Measurements from ENCODE around the gene FAM221B.

- TF ChIP-seq CTCF (IDR thresholded peaks at IDR 0.05) (no peak), POLR2A (IDR thresholded peaks at IDR 0.05) (no peak), EP300 (IDR thresholded peaks at IDR 0.05) (no peak)
Measured at GRCh38 chr9:35845824-35846771, 17.6 kb upstream of the FAM221B start.

All from stomach (tissue), 4 donors.